RWPE2 (cell line): ENCODE measurements around the gene CERS2.

ENCODE experiments used
- ATAC-seq: fragments of 200-7000 bp; cut with Tn5 transposase; 3 replicates; pipeline ENCODE4 v1.9.1; 2021; ENCODE audit warnings: low read depth
- DNase-seq: peaks from one replicate; pipeline ENCODE4 v3.0.0-alpha.2; 2020; ENCODE audit warnings: low spot score
- H3K27ac ChIP-seq: fragments of 450-650 bp; 2 replicates; pipeline ENCODE4 v1.5.1; 2017; ENCODE audit warnings: mild to moderate bottlenecking; ENCODE audit not compliant: poor library complexity, severe bottlenecking
- H3K27me3 ChIP-seq: fragments of 250-450 bp; sonication (Bioruptor Pico); 2 replicates; pipeline ENCODE4 v1.5.1; 2021; ENCODE audit warnings: mild to moderate bottlenecking, moderate library complexity; ENCODE audit not compliant: insufficient read depth, poor library complexity, severe bottlenecking
- H3K36me3 ChIP-seq: fragments of 250-450 bp; sonication (Bioruptor Pico); 2 replicates; pipeline ENCODE4 v1.5.1; 2020; ENCODE audit warnings: low read depth, mild to moderate bottlenecking, moderate library complexity
- H3K4me1 ChIP-seq: fragments of 250-450 bp; sonication (Bioruptor Pico); 2 replicates; pipeline ENCODE4 v1.5.1; 2021; ENCODE audit warnings: mild to moderate bottlenecking, moderate library complexity; ENCODE audit not compliant: insufficient read depth, poor library complexity, severe bottlenecking
- H3K4me3 ChIP-seq: fragments of 250-450 bp; sonication (Bioruptor Pico); 2 replicates; pipeline ENCODE4 v1.5.1; 2021; ENCODE audit warnings: mild to moderate bottlenecking, moderate library complexity; ENCODE audit not compliant: severe bottlenecking
- H3K9me3 ChIP-seq: fragments of 250-450 bp; sonication (Bioruptor Pico); 2 replicates; pipeline ENCODE4 v1.5.1; 2021; ENCODE audit warnings: mild to moderate bottlenecking, moderate library complexity; ENCODE audit not compliant: severe bottlenecking
- TF ChIP-seq, protein P1 (sequence below): fragments of 450-650 bp; IDR thresholded peaks from one replicate; pipeline ENCODE4 v1.5.1; 2017; ENCODE audit warnings: mild to moderate bottlenecking, moderate library complexity; ENCODE audit not compliant: poor library complexity, severe bottlenecking

Gene CERS2

DNA sequence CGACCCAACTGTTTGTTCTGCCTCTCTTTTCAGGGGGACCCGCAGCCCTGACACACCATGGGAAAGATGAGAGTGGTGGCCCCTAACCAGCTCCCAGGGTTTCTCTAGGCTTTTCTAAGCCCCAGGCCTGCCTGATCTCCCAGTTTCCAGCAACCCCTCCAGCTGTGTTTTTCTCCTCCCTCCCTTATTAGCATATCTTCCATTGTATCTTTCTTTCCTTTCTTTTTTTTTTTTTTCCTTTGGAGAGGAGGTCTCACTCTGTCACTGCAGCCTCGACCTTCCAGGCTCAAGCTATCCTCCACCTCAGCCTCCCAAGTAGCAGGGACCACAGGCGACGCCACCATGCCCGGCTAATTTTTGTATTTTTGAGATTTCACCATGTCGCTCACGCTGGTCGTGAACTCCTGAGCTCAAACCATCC is 1.8 kb upstream of the CERS2 start:
- DNase-seq (no peak), ATAC-seq (no peak)
- TF ChIP-seq, protein P1, sequence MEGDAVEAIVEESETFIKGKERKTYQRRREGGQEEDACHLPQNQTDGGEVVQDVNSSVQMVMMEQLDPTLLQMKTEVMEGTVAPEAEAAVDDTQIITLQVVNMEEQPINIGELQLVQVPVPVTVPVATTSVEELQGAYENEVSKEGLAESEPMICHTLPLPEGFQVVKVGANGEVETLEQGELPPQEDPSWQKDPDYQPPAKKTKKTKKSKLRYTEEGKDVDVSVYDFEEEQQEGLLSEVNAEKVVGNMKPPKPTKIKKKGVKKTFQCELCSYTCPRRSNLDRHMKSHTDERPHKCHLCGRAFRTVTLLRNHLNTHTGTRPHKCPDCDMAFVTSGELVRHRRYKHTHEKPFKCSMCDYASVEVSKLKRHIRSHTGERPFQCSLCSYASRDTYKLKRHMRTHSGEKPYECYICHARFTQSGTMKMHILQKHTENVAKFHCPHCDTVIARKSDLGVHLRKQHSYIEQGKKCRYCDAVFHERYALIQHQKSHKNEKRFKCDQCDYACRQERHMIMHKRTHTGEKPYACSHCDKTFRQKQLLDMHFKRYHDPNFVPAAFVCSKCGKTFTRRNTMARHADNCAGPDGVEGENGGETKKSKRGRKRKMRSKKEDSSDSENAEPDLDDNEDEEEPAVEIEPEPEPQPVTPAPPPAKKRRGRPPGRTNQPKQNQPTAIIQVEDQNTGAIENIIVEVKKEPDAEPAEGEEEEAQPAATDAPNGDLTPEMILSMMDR = no peak
- H3K27me3 ChIP-seq = no peaks in the 10 kb centered on the region
- H3K36me3 ChIP-seq = peaks cover 9% of the 10 kb centered on the region; the same call in 1 of the 2 replicates
- no peak overlapping the region for H3K4me3 ChIP-seq
- no peaks in the 10 kb centered on the region for H3K9me3 ChIP-seq
- H3K27ac ChIP-seq = peak overlapping the region; percentile 83
- H3K4me1 ChIP-seq = peaks cover 30% of the 10 kb centered on the region

- ATAC-seq (peak; percentile 41), DNase-seq (no peak)
- Histone ChIP-seq H3K4me1 (peaks cover 29% of the 10 kb centered on the region), H3K9me3 (no peaks in the 10 kb centered on the region), H3K27me3 (no peaks in the 10 kb centered on the region), H3K27ac (peak overlapping the region; percentile 79), H3K36me3 (peaks cover 16% of the 10 kb centered on the region), H3K4me3 (peak overlapping the region; percentile 100)
- TF ChIP-seq, protein P1 = no peak
These were observed 627 bp downstream of the CERS2 start for GRCh38 chr1:150973836-150974579.

- ATAC-seq (peak; percentile 18), DNase-seq (no peak)
- peaks cover 22% of the 10 kb centered on the region for H3K36me3 ChIP-seq
- H3K9me3 ChIP-seq = no peaks in the 10 kb centered on the region
- no peaks in the 10 kb centered on the region for H3K27me3 ChIP-seq
- peak overlapping the region; percentile 79 for H3K27ac ChIP-seq
- TF ChIP-seq, protein P1 = no peak
- peaks cover 29% of the 10 kb centered on the region for H3K4me1 ChIP-seq
- H3K4me3 ChIP-seq = peak overlapping the region; percentile 100
These were observed 1.3 kb downstream of the CERS2 start for GRCh38 chr1:150973258-150973835.

- Histone ChIP-seq H3K27me3 (no peaks in the 10 kb centered on the region), H3K36me3 (peaks cover 29% of the 10 kb centered on the region), H3K27ac (no peak overlapping the region), H3K9me3 (no peaks in the 10 kb centered on the region), H3K4me1 (peaks cover 24% of the 10 kb centered on the region), H3K4me3 (no peak overlapping the region)
- TF ChIP-seq, protein P1 = no peak
- no peak for DNase-seq
- ATAC-seq = no peak
These were observed 2.2 kb downstream of the CERS2 start for GRCh38 chr1:150972417-150972940.
